Colonic mucosa (tissue), 4 donors: ENCODE results near the gene VWA8. TPM values are rescaled to one million over a fixed set of nuclear protein-coding genes. Genes with fewer than 3 reads are reported as not detected.

Experiments used
- DNase-seq: peaks from one replicate; pipeline ENCODE4 v3.0.0-alpha.2; 2020
- H3K27ac ChIP-seq: fragments of 200-600 bp; one replicate; pipeline ENCODE4 v1.8.0; 2021
- H3K27me3 ChIP-seq: fragments of 200-600 bp; one replicate; pipeline ENCODE4 v1.8.0; 2021
- H3K36me3 ChIP-seq: fragments of 200-600 bp; one replicate; pipeline ENCODE4 v1.8.0; 2021
- H3K4me1 ChIP-seq: fragments of 200-600 bp; one replicate; pipeline ENCODE4 v1.8.0; 2021; ENCODE audit warnings: mild to moderate bottlenecking
- H3K4me3 ChIP-seq: fragments of 200-600 bp; one replicate; pipeline ENCODE4 v1.8.0; 2021
- H3K9ac ChIP-seq, 2 donors: one replicate each; pipeline ENCODE4 v1.7.0; 2013; ENCODE audit warnings: control low read depth in 2 of 2, low read depth in 2 of 2, low read length in 2 of 2
- H3K9me3 ChIP-seq: fragments of 200-600 bp; one replicate; pipeline ENCODE4 v1.8.0; 2021
- CTCF ChIP-seq: fragments of 200-600 bp; IDR thresholded peaks from one replicate; pipeline ENCODE4 v1.8.0; 2022; ENCODE audit warnings: antibody characterized with exemption, mild to moderate bottlenecking
- intact Hi-C: fragments of 100-400 bp; cut with DNase I; formaldehyde crosslinking; loops from one replicate; pipeline ENCODE4 v1.14.1; 2022
- total RNA-seq, 2 donors: library from RNA; stranded (reverse); fragmentation: NEBNext Ultra II Directional in 1 of 2; extraction: Animal tissue kit (Norgen Biotek cat#: 25700) in 1 of 2; gene quantifications; one replicate each; pipeline ENCODE4 v1.2.1, GENCODE V29; 2021
- donor health status: healthy.
- donor health status: DM: no; HTN: no; CAD: no.
- donor health status: DM: no; HTN: no; CAD: no.

VWA8 gene
- total RNA-seq, 2 donors from 2014 or later, result 23.8 to 31.8 TPM

GRCh38 chr13:41633776-41634175, 327.1 kb downstream of the VWA8 start:
- Histone ChIP-seq H3K9me3 (no peaks in the 10 kb centered on the region), H3K4me3 (no peak overlapping the region), H3K27ac (no peak overlapping the region), H3K4me1 (no peaks in the 10 kb centered on the region), H3K9ac (no peak overlapping the region), H3K27me3 (no peaks in the 10 kb centered on the region), H3K36me3 (no peaks in the 10 kb centered on the region)
- intact Hi-C loops, result no loop called here
- TF ChIP-seq CTCF, result no peak
- DNase-seq, result no peak

GRCh38 chr13:41631296-41631965, 329.5 kb downstream of the VWA8 start:
- Histone ChIP-seq H3K4me1 (no peaks in the 10 kb centered on the region), H3K27me3 (no peaks in the 10 kb centered on the region), H3K4me3 (no peak overlapping the region), H3K27ac (no peak overlapping the region), H3K36me3 (no peaks in the 10 kb centered on the region), H3K9me3 (no peaks in the 10 kb centered on the region), H3K9ac (no peak overlapping the region)
- no peak for DNase-seq
- no peak for TF ChIP-seq CTCF
- intact Hi-C loops, result no loop called here

GRCh38 chr13:41627425-41627824, 333.5 kb downstream of the VWA8 start:
- H3K9me3 ChIP-seq, result no peaks in the 10 kb centered on the region
- TF ChIP-seq CTCF, result no peak
- no peak overlapping the region for H3K27ac ChIP-seq
- DNase-seq, result no peak
- H3K4me1 ChIP-seq, result no peaks in the 10 kb centered on the region
- H3K36me3 ChIP-seq, result no peaks in the 10 kb centered on the region
- no peak overlapping the region for H3K9ac ChIP-seq
- intact Hi-C loops, result no loop called here
- H3K27me3 ChIP-seq, result no peaks in the 10 kb centered on the region
- no peak overlapping the region for H3K4me3 ChIP-seq

- Histone ChIP-seq H3K36me3 (no peaks in the 10 kb centered on the region), H3K9me3 (no peaks in the 10 kb centered on the region), H3K27ac (no peak overlapping the region), H3K4me3 (no peak overlapping the region), H3K9ac (no peak overlapping the region), H3K4me1 (no peaks in the 10 kb centered on the region), H3K27me3 (no peaks in the 10 kb centered on the region)
- no peak for DNase-seq
- TF ChIP-seq CTCF, result no peak
- intact Hi-C loops, result no loop called here
Observed at GRCh38 chr13:41624041-41624440, 336.9 kb downstream of the VWA8 start.

GRCh38 chr13:41622432-41623429, 338.2 kb downstream of the VWA8 start:
- intact Hi-C loops, result no loop called here
- TF ChIP-seq CTCF, result no peak

More at GRCh38 chr13:41622432-41623429, 338.2 kb downstream of the VWA8 start:
- Histone ChIP-seq H3K4me3 (no peak overlapping the region), H3K27me3 (no peaks in the 10 kb centered on the region), H3K9me3 (no peaks in the 10 kb centered on the region), H3K36me3 (no peaks in the 10 kb centered on the region), H3K4me1 (no peaks in the 10 kb centered on the region), H3K9ac (no peak overlapping the region), H3K27ac (no peak overlapping the region)
- no peak for DNase-seq
